Measurements from ENCODE around the gene AGXT.

The AGXT gene

DNA sequence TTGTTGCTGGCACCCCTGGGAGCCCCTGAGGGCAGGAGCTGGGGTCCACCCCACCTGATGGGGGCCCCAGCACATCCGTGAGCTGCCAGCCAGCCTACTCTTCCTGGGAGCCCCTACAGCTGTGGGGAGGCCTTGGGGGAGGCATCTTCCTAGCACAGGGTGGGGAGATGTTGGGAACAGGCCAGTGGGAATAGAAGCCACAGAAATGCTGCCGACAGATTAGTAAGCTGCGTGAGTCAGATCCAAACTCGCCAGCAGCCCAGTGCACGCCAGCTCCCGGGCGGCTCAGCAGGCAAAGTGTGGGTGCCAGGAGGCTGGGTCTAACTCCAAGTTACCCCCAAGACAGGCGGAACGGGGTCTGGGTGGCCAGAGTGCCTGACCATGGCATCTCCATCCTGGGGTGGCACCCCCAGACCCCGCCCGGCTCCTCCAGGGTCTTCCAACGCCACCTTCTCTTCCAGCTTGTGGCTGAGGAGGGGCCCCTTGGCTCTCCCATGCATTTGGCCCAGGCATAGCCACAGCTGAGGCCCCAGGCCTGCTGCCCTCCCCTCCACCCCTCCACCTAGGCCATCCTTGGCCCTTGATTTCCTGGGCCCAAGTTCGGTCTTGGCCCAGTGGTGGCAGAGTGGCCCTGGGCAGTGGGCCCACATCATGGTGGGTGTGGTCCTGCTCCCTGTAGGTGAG lies 52.8 kb downstream of the AGXT start:
- H3K9me3 ChIP-seq (ENCODE audit: severe bottlenecking): no peaks in the 10 kb centered on the region
- H3K27me3 ChIP-seq (ENCODE audit: insufficient read depth, poor library complexity, severe bottlenecking): no peaks in the 10 kb centered on the region
- H3K27ac ChIP-seq (ENCODE audit: poor library complexity, severe bottlenecking): no peak overlapping the region
- peak; percentile 92 for ATAC-seq (ENCODE audit: low read depth)
- H3K36me3 ChIP-seq (ENCODE audit: low read depth): no peaks in the 10 kb centered on the region
- DNase-seq (ENCODE audit: low spot score): peak; percentile 67
- peaks cover 7% of the 10 kb centered on the region for H3K4me1 ChIP-seq (ENCODE audit: insufficient read depth, poor library complexity, severe bottlenecking)
- H3K4me3 ChIP-seq (ENCODE audit: severe bottlenecking): no peak overlapping the region
- TF ChIP-seq, protein P1, sequence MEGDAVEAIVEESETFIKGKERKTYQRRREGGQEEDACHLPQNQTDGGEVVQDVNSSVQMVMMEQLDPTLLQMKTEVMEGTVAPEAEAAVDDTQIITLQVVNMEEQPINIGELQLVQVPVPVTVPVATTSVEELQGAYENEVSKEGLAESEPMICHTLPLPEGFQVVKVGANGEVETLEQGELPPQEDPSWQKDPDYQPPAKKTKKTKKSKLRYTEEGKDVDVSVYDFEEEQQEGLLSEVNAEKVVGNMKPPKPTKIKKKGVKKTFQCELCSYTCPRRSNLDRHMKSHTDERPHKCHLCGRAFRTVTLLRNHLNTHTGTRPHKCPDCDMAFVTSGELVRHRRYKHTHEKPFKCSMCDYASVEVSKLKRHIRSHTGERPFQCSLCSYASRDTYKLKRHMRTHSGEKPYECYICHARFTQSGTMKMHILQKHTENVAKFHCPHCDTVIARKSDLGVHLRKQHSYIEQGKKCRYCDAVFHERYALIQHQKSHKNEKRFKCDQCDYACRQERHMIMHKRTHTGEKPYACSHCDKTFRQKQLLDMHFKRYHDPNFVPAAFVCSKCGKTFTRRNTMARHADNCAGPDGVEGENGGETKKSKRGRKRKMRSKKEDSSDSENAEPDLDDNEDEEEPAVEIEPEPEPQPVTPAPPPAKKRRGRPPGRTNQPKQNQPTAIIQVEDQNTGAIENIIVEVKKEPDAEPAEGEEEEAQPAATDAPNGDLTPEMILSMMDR (IDR thresholded peaks at IDR 0.05; ENCODE audit: poor library complexity, severe bottlenecking): no peak

- H3K27me3 ChIP-seq (ENCODE audit: insufficient read depth, poor library complexity, severe bottlenecking): no peaks in the 10 kb centered on the region
- no peaks in the 10 kb centered on the region for H3K9me3 ChIP-seq (ENCODE audit: severe bottlenecking)
- ATAC-seq (ENCODE audit: low read depth) (no peak), DNase-seq (ENCODE audit: low spot score) (peak; percentile 29)
- H3K36me3 ChIP-seq (ENCODE audit: low read depth): no peaks in the 10 kb centered on the region
- no peak overlapping the region for H3K4me3 ChIP-seq (ENCODE audit: severe bottlenecking)
- no peak overlapping the region for H3K27ac ChIP-seq (ENCODE audit: poor library complexity, severe bottlenecking)
- peaks cover 7% of the 10 kb centered on the region for H3K4me1 ChIP-seq (ENCODE audit: insufficient read depth, poor library complexity, severe bottlenecking)
- TF ChIP-seq, protein P1 (IDR thresholded peaks at IDR 0.05; ENCODE audit: poor library complexity, severe bottlenecking): no peak
These were observed 53.3 kb downstream of the AGXT start for GRCh38 chr2:240921995-240922244.

DNA sequence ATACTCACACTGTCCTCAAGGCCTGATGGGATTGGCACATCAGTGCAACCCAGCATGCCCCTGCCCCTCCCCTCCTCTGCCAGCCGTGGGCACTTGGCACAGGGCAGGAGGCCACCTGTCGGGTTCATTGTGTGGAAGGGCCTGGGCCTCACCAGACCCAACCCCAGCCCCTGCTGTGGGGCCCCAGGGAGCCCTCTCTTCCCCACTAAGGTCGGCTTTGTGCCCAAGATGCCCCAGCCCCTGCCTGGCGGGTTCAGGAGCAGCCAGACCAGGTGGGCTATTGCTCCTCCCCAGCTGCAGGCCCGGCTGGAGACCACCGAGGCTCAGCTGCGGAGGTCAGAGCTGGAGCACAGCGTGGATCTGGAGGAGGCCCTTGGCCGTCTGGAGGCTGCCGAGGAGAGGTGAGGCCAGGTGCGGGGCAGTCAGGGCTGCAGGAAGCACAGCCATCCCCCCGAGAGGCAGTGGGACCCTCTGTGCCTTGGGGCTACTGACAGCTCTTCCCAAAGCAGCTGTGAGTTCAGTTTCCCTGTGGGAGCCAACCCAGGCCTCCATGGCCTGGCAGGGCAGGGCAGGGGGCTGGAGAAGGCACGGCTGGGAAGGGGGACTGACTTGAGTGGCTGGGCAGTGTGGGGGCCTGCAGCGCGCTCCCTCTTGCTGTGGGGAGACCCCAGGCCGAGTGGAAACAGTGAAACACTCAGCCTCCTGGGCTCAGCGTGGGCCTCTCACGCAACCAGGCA lies 53.8 kb downstream of the AGXT start:
- TF ChIP-seq, protein P1 (IDR thresholded peaks at IDR 0.05; ENCODE audit: poor library complexity, severe bottlenecking): no peak
- Histone ChIP-seq H3K4me3 (ENCODE audit: severe bottlenecking) (no peak overlapping the region), H3K9me3 (ENCODE audit: severe bottlenecking) (no peaks in the 10 kb centered on the region), H3K4me1 (ENCODE audit: insufficient read depth, poor library complexity, severe bottlenecking) (peaks cover 7% of the 10 kb centered on the region), H3K36me3 (ENCODE audit: low read depth) (no peaks in the 10 kb centered on the region), H3K27ac (ENCODE audit: poor library complexity, severe bottlenecking) (no peak overlapping the region), H3K27me3 (ENCODE audit: insufficient read depth, poor library complexity, severe bottlenecking) (no peaks in the 10 kb centered on the region)
- ATAC-seq (ENCODE audit: low read depth) (no peak), DNase-seq (ENCODE audit: low spot score) (peak; percentile 53)

- Histone ChIP-seq H3K4me1 (ENCODE audit: insufficient read depth, poor library complexity, severe bottlenecking) (peaks cover 7% of the 10 kb centered on the region), H3K9me3 (ENCODE audit: severe bottlenecking) (no peaks in the 10 kb centered on the region), H3K36me3 (ENCODE audit: low read depth) (no peaks in the 10 kb centered on the region), H3K4me3 (ENCODE audit: severe bottlenecking) (no peak overlapping the region), H3K27me3 (ENCODE audit: insufficient read depth, poor library complexity, severe bottlenecking) (no peaks in the 10 kb centered on the region), H3K27ac (ENCODE audit: poor library complexity, severe bottlenecking) (no peak overlapping the region)
- ATAC-seq (ENCODE audit: low read depth) (no peak), DNase-seq (ENCODE audit: low spot score) (peak; percentile 42)
- TF ChIP-seq, protein P1 (IDR thresholded peaks at IDR 0.05; ENCODE audit: poor library complexity, severe bottlenecking): no peak
These were observed 54.4 kb downstream of the AGXT start for GRCh38 chr2:240922982-240923537.

- no peak overlapping the region for H3K27ac ChIP-seq (ENCODE audit: poor library complexity, severe bottlenecking)
- H3K36me3 ChIP-seq (ENCODE audit: low read depth): no peaks in the 10 kb centered on the region
- no peak overlapping the region for H3K4me3 ChIP-seq (ENCODE audit: severe bottlenecking)
- TF ChIP-seq, protein P1 (IDR thresholded peaks at IDR 0.05; ENCODE audit: poor library complexity, severe bottlenecking): no peak
- no peak for ATAC-seq (ENCODE audit: low read depth)
- H3K9me3 ChIP-seq (ENCODE audit: severe bottlenecking): no peaks in the 10 kb centered on the region
- H3K27me3 ChIP-seq (ENCODE audit: insufficient read depth, poor library complexity, severe bottlenecking): no peaks in the 10 kb centered on the region
- DNase-seq (ENCODE audit: low spot score): peak; percentile 62
- H3K4me1 ChIP-seq (ENCODE audit: insufficient read depth, poor library complexity, severe bottlenecking): peaks cover 7% of the 10 kb centered on the region
These were observed 56.6 kb downstream of the AGXT start for GRCh38 chr2:240925191-240925567.

All from RWPE2 (cell line).